ENCODE results near the gene UAP1L1. TPM values are rescaled to one million over a fixed set of nuclear protein-coding genes. Genes with fewer than 3 reads are reported as not detected.
A peak's percentile ranks its signal among the peaks of the same experiment; 100 is the strongest.

Gene UAP1L1
- total RNA-seq, 4 donors from 2014 or later, result 4.9 to 15.7 (median 6.6) TPM

DNA sequence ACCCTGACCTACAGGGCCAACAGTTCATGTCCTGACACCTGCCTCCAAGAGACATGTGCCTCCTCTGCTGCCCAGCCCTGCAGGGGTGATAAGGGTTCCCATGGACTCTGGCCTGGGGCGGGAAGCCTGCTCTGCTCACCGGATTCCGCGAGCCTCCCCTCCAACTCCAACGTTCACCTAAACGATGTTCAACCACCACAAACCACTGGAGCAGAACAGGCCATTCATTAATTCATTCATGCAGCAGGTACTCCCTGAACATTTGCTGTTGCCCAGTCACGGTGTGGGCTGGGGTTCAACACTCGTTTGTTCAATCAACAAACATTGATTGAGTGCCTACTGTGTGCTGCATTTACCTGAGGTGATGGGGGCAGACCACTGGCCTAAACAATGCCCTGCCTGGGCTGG is 3.3 kb upstream of the UAP1L1 start:
- peaks cover 6 to 49% (median 21%) of the 10 kb centered on the region in 4 donors for H3K4me1 ChIP-seq
- DNase-seq, result peak in 1 of 3 donors; percentile 69

DNA sequence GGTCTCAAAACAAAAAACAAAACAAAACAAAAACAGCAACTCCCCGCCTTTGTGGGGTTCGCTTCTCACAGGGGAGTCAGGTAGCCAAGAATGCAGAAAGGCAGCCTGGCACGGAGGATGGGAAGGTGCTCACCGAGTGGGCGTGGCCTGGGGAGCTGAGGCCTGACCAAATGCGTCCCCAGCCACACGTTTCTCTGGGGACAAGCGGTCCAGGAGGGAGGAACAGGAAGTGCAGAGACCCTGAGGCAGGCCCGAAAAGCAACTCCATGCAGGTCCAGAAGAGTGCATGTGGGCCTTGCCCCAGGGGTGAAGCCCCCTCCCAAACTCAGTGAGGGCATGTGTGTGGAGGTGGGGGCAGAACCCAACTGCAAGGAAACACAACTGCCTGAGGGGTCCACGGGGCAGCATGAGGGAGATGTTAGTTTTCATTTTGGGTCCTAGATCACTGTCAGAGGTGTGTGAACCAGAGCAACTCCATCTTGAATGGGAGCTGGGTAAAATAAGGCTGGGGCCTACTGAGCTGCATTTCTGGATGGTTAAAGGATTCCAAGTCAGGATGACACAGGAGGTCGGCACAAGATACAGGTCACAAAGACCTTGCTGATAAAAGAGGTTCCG is 2.6 kb upstream of the UAP1L1 start:
- DNase-seq, result peak in 2 of 3 donors; percentile 67 to 69
- Histone ChIP-seq H3K27ac (peak overlapping the region in 1 of 4 donors; percentile 42), H3K36me3 (peaks cover 0 to 9% (median 0%) of the 10 kb centered on the region in 3 donors)

More for the DNA sequence above, 3.3 kb upstream of the UAP1L1 start:
- TF ChIP-seq POLR2A (IDR thresholded peaks at IDR 0.05), result no peak
- TF ChIP-seq, protein P1, sequence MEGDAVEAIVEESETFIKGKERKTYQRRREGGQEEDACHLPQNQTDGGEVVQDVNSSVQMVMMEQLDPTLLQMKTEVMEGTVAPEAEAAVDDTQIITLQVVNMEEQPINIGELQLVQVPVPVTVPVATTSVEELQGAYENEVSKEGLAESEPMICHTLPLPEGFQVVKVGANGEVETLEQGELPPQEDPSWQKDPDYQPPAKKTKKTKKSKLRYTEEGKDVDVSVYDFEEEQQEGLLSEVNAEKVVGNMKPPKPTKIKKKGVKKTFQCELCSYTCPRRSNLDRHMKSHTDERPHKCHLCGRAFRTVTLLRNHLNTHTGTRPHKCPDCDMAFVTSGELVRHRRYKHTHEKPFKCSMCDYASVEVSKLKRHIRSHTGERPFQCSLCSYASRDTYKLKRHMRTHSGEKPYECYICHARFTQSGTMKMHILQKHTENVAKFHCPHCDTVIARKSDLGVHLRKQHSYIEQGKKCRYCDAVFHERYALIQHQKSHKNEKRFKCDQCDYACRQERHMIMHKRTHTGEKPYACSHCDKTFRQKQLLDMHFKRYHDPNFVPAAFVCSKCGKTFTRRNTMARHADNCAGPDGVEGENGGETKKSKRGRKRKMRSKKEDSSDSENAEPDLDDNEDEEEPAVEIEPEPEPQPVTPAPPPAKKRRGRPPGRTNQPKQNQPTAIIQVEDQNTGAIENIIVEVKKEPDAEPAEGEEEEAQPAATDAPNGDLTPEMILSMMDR (IDR thresholded peaks at IDR 0.05), result no peak
- Histone ChIP-seq H3K4me3 (no peak overlapping the region), H3K9me3 (no peaks in the 10 kb centered on the region), H3K27ac (peak overlapping the region in 1 of 4 donors; percentile 17), H3K36me3 (peaks cover 0 to under 1% (median 0%) of the 10 kb centered on the region in 3 donors), H3K27me3 (peaks cover 0 to 7% of the 10 kb centered on the region in 2 donors)

DNA sequence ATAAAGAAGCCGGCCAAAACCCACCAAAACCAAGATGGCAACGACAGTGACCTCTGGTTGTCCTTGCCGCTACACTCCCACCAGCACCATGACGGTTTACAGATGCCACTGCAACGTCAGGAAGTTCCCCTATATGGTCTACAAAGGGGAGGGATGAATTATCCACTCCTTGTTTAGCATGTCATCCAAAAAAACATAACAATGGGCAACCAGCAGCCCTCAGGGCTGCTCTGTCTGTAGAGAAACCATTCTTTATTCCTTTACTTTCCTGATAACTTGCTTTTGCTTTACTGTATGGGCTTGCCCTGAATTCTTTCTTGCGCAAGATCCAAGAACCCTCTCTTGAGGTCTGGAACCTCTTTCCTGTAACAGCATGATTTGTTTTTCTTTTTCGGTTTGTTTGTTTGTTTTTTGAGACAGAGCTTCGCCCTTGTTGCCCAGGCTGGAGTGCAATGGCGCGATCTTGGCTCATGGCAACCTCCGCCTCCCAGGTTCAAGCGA is 2.0 kb upstream of the UAP1L1 start:
- H3K4me3 ChIP-seq, result no peak overlapping the region
- H3K27ac ChIP-seq, result peak overlapping the region in 1 of 4 donors; percentile 42
- no peaks in the 10 kb centered on the region for H3K9me3 ChIP-seq
- peaks cover 4 to 45% (median 16%) of the 10 kb centered on the region in 4 donors for H3K4me1 ChIP-seq
- no peaks in the 10 kb centered on the region for H3K27me3 ChIP-seq
- TF ChIP-seq, protein P1 (IDR thresholded peaks at IDR 0.05), result no peak
- no peak for TF ChIP-seq POLR2A (IDR thresholded peaks at IDR 0.05)
- peaks cover 0 to 12% (median 0%) of the 10 kb centered on the region in 3 donors for H3K36me3 ChIP-seq
- DNase-seq, result no peak

More for the DNA sequence above, 2.6 kb upstream of the UAP1L1 start:
- no peak for TF ChIP-seq POLR2A (IDR thresholded peaks at IDR 0.05)
- TF ChIP-seq, protein P1 (IDR thresholded peaks at IDR 0.05), result no peak
- Histone ChIP-seq H3K27me3 (no peaks in the 10 kb centered on the region), H3K4me1 (peaks cover 4 to 49% (median 19%) of the 10 kb centered on the region in 4 donors), H3K4me3 (no peak overlapping the region), H3K9me3 (no peaks in the 10 kb centered on the region)

DNA sequence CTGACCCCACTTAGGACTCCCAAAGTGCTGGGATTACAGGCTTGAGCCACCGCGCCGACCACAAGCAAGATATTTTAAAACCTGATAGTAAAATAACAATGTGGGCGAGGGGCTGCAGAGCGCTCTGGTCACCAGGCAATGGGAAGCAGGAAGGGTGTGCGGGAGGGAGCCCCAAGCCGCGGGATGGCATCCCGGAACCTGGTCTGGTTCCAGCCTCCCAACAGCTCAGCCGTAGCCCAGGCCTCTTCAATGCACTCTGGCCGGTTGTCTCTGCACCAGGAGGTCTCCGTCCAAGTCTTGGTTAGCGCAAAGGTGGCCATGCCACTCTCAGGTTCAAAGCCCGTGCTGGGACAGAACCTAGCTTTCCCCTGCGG is 694 bp upstream of the UAP1L1 start:
- DNase-seq, result no peak
- Histone ChIP-seq H3K9me3 (no peaks in the 10 kb centered on the region), H3K36me3 (peaks cover 0 to 19% (median 0%) of the 10 kb centered on the region in 3 donors), H3K4me3 (peak overlapping the region; percentile 56 to 75 (median 72)), H3K27ac (peak overlapping the region; percentile 43 to 82 (median 58)), H3K27me3 (no peaks in the 10 kb centered on the region), H3K4me1 (peaks cover 4 to 35% (median 12%) of the 10 kb centered on the region in 4 donors)
- TF ChIP-seq, protein P1 (IDR thresholded peaks at IDR 0.05), result no peak
- TF ChIP-seq POLR2A (IDR thresholded peaks at IDR 0.05), result no peak

DNA sequence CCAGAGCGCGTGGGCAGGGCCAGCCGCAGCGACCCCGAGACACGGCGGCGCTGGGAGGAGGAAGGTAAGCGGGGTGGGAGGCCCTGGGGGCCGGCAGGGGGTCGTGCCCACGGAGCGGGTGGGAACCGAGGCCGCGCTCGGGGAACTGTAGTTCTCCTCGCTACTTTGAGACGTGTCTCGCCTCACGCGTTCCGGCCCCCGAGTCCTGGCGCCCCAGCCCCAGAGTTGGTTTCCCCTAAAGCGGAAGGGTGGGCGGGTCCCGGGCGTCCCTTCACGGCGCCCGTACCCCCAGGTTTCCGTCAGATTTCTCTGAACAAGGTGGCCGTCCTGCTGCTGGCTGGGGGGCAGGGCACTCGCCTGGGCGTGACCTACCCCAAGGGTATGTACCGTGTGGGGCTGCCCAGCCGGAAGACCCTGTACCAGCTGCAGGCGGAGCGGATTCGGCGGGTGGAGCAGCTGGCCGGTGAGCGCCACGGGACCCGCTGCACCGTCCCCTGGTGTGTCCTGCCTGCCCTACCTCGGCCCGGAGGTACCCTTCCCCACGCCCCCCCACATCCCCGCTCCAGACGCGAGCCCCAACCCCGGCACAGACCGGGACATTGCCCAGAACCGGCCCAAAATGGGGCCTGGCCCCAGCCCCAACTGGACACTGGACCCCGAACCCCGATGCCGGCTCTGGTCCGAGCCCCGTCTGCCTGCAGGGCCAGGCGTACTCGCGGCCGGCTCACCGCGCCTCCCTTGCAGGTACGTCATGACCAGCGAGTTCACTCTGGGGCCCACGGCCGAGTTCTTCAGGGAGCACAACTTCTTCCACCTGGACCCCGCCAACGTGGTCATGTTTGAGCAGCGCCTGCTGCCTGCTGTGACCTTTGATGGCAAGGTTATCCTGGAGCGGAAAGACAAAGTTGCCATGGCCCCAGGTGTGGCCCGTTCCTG is 709 bp downstream of the UAP1L1 start:
- Histone ChIP-seq H3K9me3 (no peaks in the 10 kb centered on the region), H3K4me1 (peaks cover 4 to 35% (median 12%) of the 10 kb centered on the region in 4 donors), H3K4me3 (peak overlapping the region; percentile 56 to 75 (median 72)), H3K27me3 (no peaks in the 10 kb centered on the region), H3K36me3 (peaks cover 0 to 19% (median 0%) of the 10 kb centered on the region in 3 donors), H3K27ac (peak overlapping the region in 3 of 4 donors; percentile 58 to 82 (median 77))
- peak in 2 of 3 donors; percentile 64 to 80 for DNase-seq
- no peak for TF ChIP-seq POLR2A (IDR thresholded peaks at IDR 0.05)
- TF ChIP-seq, protein P1 (IDR thresholded peaks at IDR 0.05), result no peak
